SKM-1 (cell line): ENCODE data around the gene CACNA1H.
"Not testable (repeated sequence)": the region's sequence is repeated elsewhere in the genome, so short reads cannot be mapped to it uniquely, and the experiment has no call there.

Source experiments
- DNase-seq: peaks from one replicate; lab custom pipeline; 2025; ENCODE audit not compliant: unreplicated experiment; lab: John Stamatoyannopoulos, UW

The CACNA1H gene

GRCh38 chr16:1223355-1224214, 70.7 kb downstream of the CACNA1H start:
- no peak for DNase-seq

GRCh38 chr16:1224558-1224957, 71.7 kb downstream of the CACNA1H start:
- DNase-seq: no peak

GRCh38 chr16:1225051-1225451, 72.1 kb downstream of the CACNA1H start, which contains the start of gene TPSG1:
Gene TPSG1, minus strand, starts transcription at chr16:1225268. Its CDS starts 16 bp downstream, at chr16:1225252.
- no peak for DNase-seq

GRCh38 chr16:1225728-1226311, 72.9 kb downstream of the CACNA1H start:
- DNase-seq: not testable (repeated sequence)

GRCh38 chr16:1226692-1227091, 73.8 kb downstream of the CACNA1H start:
- not testable (repeated sequence) for DNase-seq

- DNase-seq: not testable (repeated sequence)
These were observed 75.3 kb downstream of the CACNA1H start for GRCh38 chr16:1228227-1228626.

- not testable (repeated sequence) for DNase-seq
These were observed 76.6 kb downstream of the CACNA1H start for GRCh38 chr16:1229476-1229875.

- DNase-seq: not testable (repeated sequence)
These were observed 77.2 kb downstream of the CACNA1H start, which contains the start of gene TPSB2 for GRCh38 chr16:1230084-1230470. Gene TPSB2, minus strand, starts transcription at chr16:1230184. Its CDS starts 233 bp downstream, at chr16:1229951.

- DNase-seq: not testable (repeated sequence)
These were observed 77.7 kb downstream of the CACNA1H start for GRCh38 chr16:1230471-1231212.

GRCh38 chr16:1231301-1231700, 78.4 kb downstream of the CACNA1H start:
- not testable (repeated sequence) for DNase-seq

- not testable (repeated sequence) for DNase-seq
These were observed 79.3 kb downstream of the CACNA1H start for GRCh38 chr16:1232049-1232748.

- not testable (repeated sequence) for DNase-seq
These were observed 83.8 kb downstream of the CACNA1H start for GRCh38 chr16:1236659-1237058.

GRCh38 chr16:1237990-1238389, 85.1 kb downstream of the CACNA1H start:
- no peak for DNase-seq

GRCh38 chr16:1238909-1239308, 86.0 kb downstream of the CACNA1H start:
- DNase-seq: not testable (repeated sequence)

- not testable (repeated sequence) for DNase-seq
These were observed 86.7 kb downstream of the CACNA1H start for GRCh38 chr16:1239575-1239974.

GRCh38 chr16:1240436-1240835, 87.5 kb downstream of the CACNA1H start, which contains the start of gene TPSAB1:
Gene TPSAB1, plus strand, starts transcription at chr16:1240705. Its CDS starts 234 bp downstream, at chr16:1240939.
- not testable (repeated sequence) for DNase-seq

GRCh38 chr16:1241081-1241480, 88.2 kb downstream of the CACNA1H start:
- not testable (repeated sequence) for DNase-seq

GRCh38 chr16:1243363-1243762, 90.5 kb downstream of the CACNA1H start:
- not testable (repeated sequence) for DNase-seq

GRCh38 chr16:1243907-1244850, 91.3 kb downstream of the CACNA1H start:
- not testable (repeated sequence) for DNase-seq
